ENCODE results near the gene PPT2. TPM values are rescaled to one million over a fixed set of nuclear protein-coding genes. Genes with fewer than 3 reads are reported as not detected.

Gene PPT2
- total RNA-seq, 1 experiment from 2014 or later = 38.2 TPM

- Histone ChIP-seq H3K4me1 (replicated peaks; ENCODE audit: insufficient read depth) (peaks cover 11% of the 10 kb centered on the region), H3K27me3 (ENCODE audit: insufficient read depth, low read depth) (peaks cover 29% of the 10 kb centered on the region), H4K20me1 (ENCODE audit: insufficient read depth) (no peaks in the 10 kb centered on the region), H3K27ac (no peak overlapping the region), H3K9me3 (ENCODE audit: insufficient read depth, low read depth) (no peaks in the 10 kb centered on the region), H3F3A (ENCODE audit: insufficient read depth, low read depth) (peaks cover 17% of the 10 kb centered on the region), H3K36me3 (ENCODE audit: low read depth) (no peaks in the 10 kb centered on the region), H3K4me3 (no peak overlapping the region), H2AFZ (no peak overlapping the region), H3K79me2 (ENCODE audit: low read depth) (no peaks in the 10 kb centered on the region), H3K9me2 (ENCODE audit: insufficient read depth) (no peaks in the 10 kb centered on the region), H3K4me2 (no peak overlapping the region)
- ChIA-PET POLR2A (ENCODE audit: unreplicated experiment) (no interaction called here), CTCF (no interaction called here)
- no peak for TF ChIP-seq EZH2 (IDR thresholded peaks at IDR 0.05; ENCODE audit: low read depth)
- TF ChIP-seq CTCF (conservative IDR thresholded peaks at IDR 0.05) = no peak
- no peak for DNase-seq
- intact Hi-C loops (cut with micrococcal nuclease; ENCODE audit: unreplicated experiment) = loop anchor here (5.0 to 10.0 kb wide), 4 partner anchors 67 to 776 kb away; partner anchors contain the start of genes ATP6V1G2, DDX39B, FKBPL and NFKBIL1
- BruUV-seq (replicated peaks) = no TSS peak
Observed at GRCh38 chr6:32198866-32199265, 44.9 kb downstream of the PPT2 start.

- ChIA-PET POLR2A (ENCODE audit: unreplicated experiment) (no interaction called here), CTCF (no interaction called here)
- Histone ChIP-seq H3K27ac (no peak overlapping the region), H3K4me3 (no peak overlapping the region), H3K4me2 (no peak overlapping the region), H3F3A (ENCODE audit: insufficient read depth, low read depth) (peaks cover 17% of the 10 kb centered on the region), H2AFZ (no peak overlapping the region), H3K36me3 (ENCODE audit: low read depth) (no peaks in the 10 kb centered on the region), H3K4me1 (replicated peaks; ENCODE audit: insufficient read depth) (peaks cover 6% of the 10 kb centered on the region; the same call in 1 of the 2 replicates), H3K9me3 (ENCODE audit: insufficient read depth, low read depth) (no peaks in the 10 kb centered on the region), H4K20me1 (ENCODE audit: insufficient read depth) (no peaks in the 10 kb centered on the region), H3K79me2 (ENCODE audit: low read depth) (no peaks in the 10 kb centered on the region), H3K9me2 (ENCODE audit: insufficient read depth) (no peaks in the 10 kb centered on the region), H3K27me3 (ENCODE audit: insufficient read depth, low read depth) (peaks cover 44% of the 10 kb centered on the region)
- TF ChIP-seq EZH2 (IDR thresholded peaks at IDR 0.05; ENCODE audit: low read depth) = no peak
- TF ChIP-seq CTCF (conservative IDR thresholded peaks at IDR 0.05) = no peak
- intact Hi-C loops (cut with micrococcal nuclease; ENCODE audit: unreplicated experiment) = no loop called here
- no peak for DNase-seq
- BruUV-seq (replicated peaks) = no TSS peak
Observed at GRCh38 chr6:32200711-32201475, 47.0 kb downstream of the PPT2 start.

- Histone ChIP-seq H2AFZ (no peak overlapping the region), H3K4me1 (replicated peaks; ENCODE audit: insufficient read depth) (no peaks in the 10 kb centered on the region), H4K20me1 (ENCODE audit: insufficient read depth) (no peaks in the 10 kb centered on the region), H3K36me3 (ENCODE audit: low read depth) (no peaks in the 10 kb centered on the region), H3K27ac (no peak overlapping the region), H3K9me3 (ENCODE audit: insufficient read depth, low read depth) (no peaks in the 10 kb centered on the region), H3F3A (ENCODE audit: insufficient read depth, low read depth) (peaks cover 12% of the 10 kb centered on the region), H3K27me3 (ENCODE audit: insufficient read depth, low read depth) (peaks cover 46% of the 10 kb centered on the region), H3K79me2 (ENCODE audit: low read depth) (no peaks in the 10 kb centered on the region), H3K4me3 (no peak overlapping the region), H3K4me2 (no peak overlapping the region), H3K9me2 (ENCODE audit: insufficient read depth) (no peaks in the 10 kb centered on the region)
- TF ChIP-seq CTCF (conservative IDR thresholded peaks at IDR 0.05) = no peak
- TF ChIP-seq EZH2 (IDR thresholded peaks at IDR 0.05; ENCODE audit: low read depth) = no peak
- CTCF ChIA-PET = no interaction called here
- no peak for DNase-seq
- no TSS peak for BruUV-seq (replicated peaks)
- POLR2A ChIA-PET (ENCODE audit: unreplicated experiment) = interaction anchor here (0.6 kb wide), 1 partner anchor 250 kb away, joined by 3 read pairs; no protein-coding TSS in a partner anchor
- intact Hi-C loops (cut with micrococcal nuclease; ENCODE audit: unreplicated experiment) = no loop called here
Observed at GRCh38 chr6:32202186-32202585, 48.2 kb downstream of the PPT2 start.

Measured in PC-9 (cell line).